ENCODE data around the gene OTUB1. TPM values are rescaled to one million over a fixed set of nuclear protein-coding genes. Genes with fewer than 3 reads are reported as not detected.

The OTUB1 gene
- total RNA-seq, 1 experiment from 2014 or later = 96.9 TPM

DNA sequence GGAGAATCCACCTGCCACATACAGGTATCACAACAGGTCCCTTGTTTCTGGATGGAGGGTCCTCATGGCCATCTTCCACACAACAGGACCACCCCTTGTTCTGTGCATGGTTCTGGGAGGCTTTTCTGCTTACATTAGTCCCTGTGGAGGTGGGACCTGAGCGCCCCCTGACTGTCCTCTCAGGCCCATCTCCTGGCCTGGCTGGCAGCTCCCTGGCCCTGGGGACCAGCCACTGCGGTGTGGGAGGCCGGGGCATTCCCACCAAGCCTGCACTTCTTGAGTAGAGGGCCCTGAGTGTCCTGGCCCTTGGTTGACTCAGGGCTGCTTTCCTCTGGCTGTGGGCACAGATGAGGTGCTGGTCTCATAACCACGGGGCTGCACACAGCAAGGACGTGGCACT lies 6.8 kb upstream of the OTUB1 start:
- no peaks in the 10 kb centered on the region for H3K27me3 Mint-ChIP-seq (ENCODE audit: unreplicated experiment)
- DNase-seq = no peak
- no peaks in the 10 kb centered on the region for H3K9me3 Mint-ChIP-seq (ENCODE audit: low read depth, unreplicated experiment)
- H3K4me1 Mint-ChIP-seq (ENCODE audit: low read depth, unreplicated experiment) = peaks cover 14% of the 10 kb centered on the region
- no peak overlapping the region for H3K27ac Mint-ChIP-seq (ENCODE audit: unreplicated experiment)
- TF ChIP-seq, protein P1, sequence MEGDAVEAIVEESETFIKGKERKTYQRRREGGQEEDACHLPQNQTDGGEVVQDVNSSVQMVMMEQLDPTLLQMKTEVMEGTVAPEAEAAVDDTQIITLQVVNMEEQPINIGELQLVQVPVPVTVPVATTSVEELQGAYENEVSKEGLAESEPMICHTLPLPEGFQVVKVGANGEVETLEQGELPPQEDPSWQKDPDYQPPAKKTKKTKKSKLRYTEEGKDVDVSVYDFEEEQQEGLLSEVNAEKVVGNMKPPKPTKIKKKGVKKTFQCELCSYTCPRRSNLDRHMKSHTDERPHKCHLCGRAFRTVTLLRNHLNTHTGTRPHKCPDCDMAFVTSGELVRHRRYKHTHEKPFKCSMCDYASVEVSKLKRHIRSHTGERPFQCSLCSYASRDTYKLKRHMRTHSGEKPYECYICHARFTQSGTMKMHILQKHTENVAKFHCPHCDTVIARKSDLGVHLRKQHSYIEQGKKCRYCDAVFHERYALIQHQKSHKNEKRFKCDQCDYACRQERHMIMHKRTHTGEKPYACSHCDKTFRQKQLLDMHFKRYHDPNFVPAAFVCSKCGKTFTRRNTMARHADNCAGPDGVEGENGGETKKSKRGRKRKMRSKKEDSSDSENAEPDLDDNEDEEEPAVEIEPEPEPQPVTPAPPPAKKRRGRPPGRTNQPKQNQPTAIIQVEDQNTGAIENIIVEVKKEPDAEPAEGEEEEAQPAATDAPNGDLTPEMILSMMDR (IDR thresholded peaks at IDR 0.05; ENCODE audit: unreplicated experiment) = no peak
- H3K36me3 Mint-ChIP-seq (ENCODE audit: insufficient read depth, unreplicated experiment) = peaks cover 30% of the 10 kb centered on the region
- no peak overlapping the region for H3K4me3 Mint-ChIP-seq (ENCODE audit: low read depth, unreplicated experiment)
- intact Hi-C loops (cut with micrococcal nuclease; ENCODE audit: unreplicated experiment) = no loop called here
- CTCF ChIA-PET = no interaction called here
- no TSS peak for BruUV-seq (replicated peaks)

DNA sequence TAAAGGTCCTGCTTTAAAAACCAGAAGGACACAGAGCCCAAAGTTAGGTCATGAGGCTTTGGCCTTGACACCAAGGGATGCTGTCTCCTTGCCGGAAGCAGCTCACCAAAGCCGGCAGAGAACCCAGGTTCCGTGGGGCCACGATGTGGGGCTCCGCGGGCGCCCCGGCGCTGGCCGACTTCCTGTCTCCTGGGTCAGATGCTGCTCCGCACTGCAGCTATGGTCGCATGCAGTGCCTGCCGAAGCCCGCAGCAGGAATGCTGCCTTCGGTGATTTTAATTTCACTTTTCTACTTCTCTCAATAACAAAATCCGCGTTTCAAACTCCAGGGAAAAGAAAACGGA lies 454 bp upstream of the OTUB1 start:
- peak; percentile 37 for DNase-seq
- intact Hi-C loops (cut with micrococcal nuclease; ENCODE audit: unreplicated experiment) = no loop called here
- Mint-ChIP-seq H3K27ac (ENCODE audit: unreplicated experiment) (peak overlapping the region; percentile 77), H3K4me1 (ENCODE audit: low read depth, unreplicated experiment) (peaks cover 22% of the 10 kb centered on the region), H3K36me3 (ENCODE audit: insufficient read depth, unreplicated experiment) (peaks cover 43% of the 10 kb centered on the region), H3K4me3 (ENCODE audit: low read depth, unreplicated experiment) (peak overlapping the region; percentile 76), H3K27me3 (ENCODE audit: unreplicated experiment) (no peaks in the 10 kb centered on the region), H3K9me3 (ENCODE audit: low read depth, unreplicated experiment) (no peaks in the 10 kb centered on the region)
- TF ChIP-seq, protein P1 (IDR thresholded peaks at IDR 0.05; ENCODE audit: unreplicated experiment) = no peak
- CTCF ChIA-PET = interaction anchor here (0.6 kb wide), 1 partner anchor 397 kb away, joined by 3 read pairs; no protein-coding TSS in a partner anchor
- TSS peak; percentile 93 for BruUV-seq (replicated peaks)

DNA sequence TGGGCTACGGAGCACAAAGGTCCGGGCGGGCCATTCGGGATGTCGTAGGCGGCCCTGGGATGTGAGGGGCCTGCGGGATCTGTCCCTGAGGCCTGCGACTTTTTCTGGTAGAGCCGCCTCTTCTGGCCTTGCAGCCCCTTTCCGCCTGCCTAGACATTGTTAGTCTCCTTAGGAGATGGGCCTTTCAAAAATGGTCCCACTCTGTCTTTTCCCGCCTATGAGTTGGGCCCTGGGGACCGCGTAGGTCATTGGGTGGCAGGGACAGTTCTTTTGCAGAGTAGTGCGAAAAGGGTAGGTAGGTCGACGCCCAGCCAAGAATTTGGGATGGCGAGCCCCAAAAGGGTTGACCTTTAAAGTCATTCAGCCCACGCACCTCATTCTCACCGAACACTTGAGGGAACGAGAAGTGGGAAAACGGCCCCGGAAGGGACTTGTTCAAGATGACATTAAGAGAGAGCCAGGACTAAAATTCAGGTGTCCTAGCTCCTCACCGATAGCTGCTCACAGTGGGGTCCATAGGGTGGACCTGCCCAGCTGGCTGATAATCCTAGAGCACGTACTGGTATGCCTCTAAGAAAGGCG lies 785 bp downstream of the OTUB1 start:
- CTCF ChIA-PET = interaction anchor here (1.5 kb wide), 1 partner anchor 15 kb away, joined by 3 read pairs; no protein-coding TSS in a partner anchor
- no peaks in the 10 kb centered on the region for H3K9me3 Mint-ChIP-seq (ENCODE audit: low read depth, unreplicated experiment)
- peaks cover 22% of the 10 kb centered on the region for H3K4me1 Mint-ChIP-seq (ENCODE audit: low read depth, unreplicated experiment)
- H3K4me3 Mint-ChIP-seq (ENCODE audit: low read depth, unreplicated experiment) = peak overlapping the region; percentile 76
- no peaks in the 10 kb centered on the region for H3K27me3 Mint-ChIP-seq (ENCODE audit: unreplicated experiment)
- H3K36me3 Mint-ChIP-seq (ENCODE audit: insufficient read depth, unreplicated experiment) = peaks cover 54% of the 10 kb centered on the region
- BruUV-seq (replicated peaks) = TSS peak; percentile 84
- intact Hi-C loops (cut with micrococcal nuclease; ENCODE audit: unreplicated experiment) = no loop called here
- TF ChIP-seq, protein P1 (IDR thresholded peaks at IDR 0.05; ENCODE audit: unreplicated experiment) = no peak
- no peak overlapping the region for H3K27ac Mint-ChIP-seq (ENCODE audit: unreplicated experiment)
- no peak for DNase-seq

DNA sequence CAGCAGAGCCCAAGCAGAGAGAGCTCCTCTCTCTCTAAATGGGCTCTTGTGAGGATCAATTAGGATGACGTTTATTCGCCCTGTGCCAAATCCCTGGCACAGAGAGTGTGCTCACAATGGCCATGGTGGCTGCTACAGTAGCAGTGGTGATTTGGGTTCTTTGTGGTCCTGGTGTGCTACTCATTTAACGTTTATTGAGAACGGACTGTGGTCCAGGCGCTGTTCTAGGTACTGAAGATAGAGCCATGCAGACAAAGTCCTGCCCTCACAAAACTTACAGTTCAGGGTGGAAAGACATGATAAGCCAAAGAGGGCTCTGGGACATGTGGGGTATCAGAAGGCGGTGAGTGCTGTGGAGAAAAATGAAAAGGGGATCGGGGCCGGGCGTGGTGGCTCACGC lies 5.3 kb downstream of the OTUB1 start:
- TF ChIP-seq, protein P1 (IDR thresholded peaks at IDR 0.05; ENCODE audit: unreplicated experiment) = no peak
- intact Hi-C loops (cut with micrococcal nuclease; ENCODE audit: unreplicated experiment) = no loop called here
- Mint-ChIP-seq H3K27ac (ENCODE audit: unreplicated experiment) (no peak overlapping the region), H3K4me3 (ENCODE audit: low read depth, unreplicated experiment) (no peak overlapping the region), H3K9me3 (ENCODE audit: low read depth, unreplicated experiment) (no peaks in the 10 kb centered on the region), H3K4me1 (ENCODE audit: low read depth, unreplicated experiment) (peaks cover 14% of the 10 kb centered on the region), H3K36me3 (ENCODE audit: insufficient read depth, unreplicated experiment) (peaks cover 60% of the 10 kb centered on the region), H3K27me3 (ENCODE audit: unreplicated experiment) (no peaks in the 10 kb centered on the region)
- DNase-seq = no peak
- no TSS peak for BruUV-seq (replicated peaks)
- CTCF ChIA-PET = interaction anchor here (0.5 kb wide), 1 partner anchor 75 kb away, joined by 6 read pairs; no protein-coding TSS in a partner anchor

All from Calu3 (cell line).